GM12891 (cell line): ENCODE results near the gene NR6A1.

Source experiments
- PAX5 ChIP-seq: IDR thresholded peaks from 2 replicates; pipeline ENCODE4 v1.6.1; 2011; ENCODE audit warnings: low read length, moderate library complexity, mild to moderate bottlenecking; ENCODE audit not compliant: insufficient read depth, severe bottlenecking
- POLR2A ChIP-seq: IDR thresholded peaks from 2 replicates; pipeline ENCODE4 v1.6.1; 2011; ENCODE audit warnings: low read depth, low read length, control low read depth
- POLR2AphosphoS5 ChIP-seq: IDR thresholded peaks from 2 replicates; pipeline ENCODE4 v1.6.1; 2011; ENCODE audit warnings: low read depth, low read length, control low read depth
- POU2F2 ChIP-seq: IDR thresholded peaks from 2 replicates; pipeline ENCODE4 v1.6.1; 2011; ENCODE audit warnings: low read depth, mild to moderate bottlenecking, control low read depth, low read length, moderate library complexity
- SPI1 ChIP-seq: IDR thresholded peaks from 2 replicates; pipeline ENCODE4 v1.6.1; 2011; ENCODE audit warnings: low read depth, low read length, control low read depth
- TAF1 ChIP-seq: IDR thresholded peaks from 2 replicates; pipeline ENCODE4 v1.6.1; 2011; ENCODE audit warnings: low read depth, low read length, control low read depth

- no peak for TF ChIP-seq POLR2A
- no peak for TF ChIP-seq POLR2AphosphoS5
- no peak for TF ChIP-seq TAF1
- no peak for TF ChIP-seq SPI1
- no peak for TF ChIP-seq POU2F2
- TF ChIP-seq PAX5: no peak
Observed at GRCh38 chr9:124625087-124625486, 146.0 kb downstream of the NR6A1 start.
